HEK293 (cell line): Measurements from ENCODE around the gene NEGR1.

Experiments
- CTCF ChIA-PET: fragments of 350-600 bp; formaldehyde crosslinking; extraction: SDS; loops from one replicate; lab custom pipeline; 2021; ENCODE audit warnings: antibody characterized with exemption; lab: Yijun Ruan, JAX
- POLR2A ChIA-PET: fragments of 300-600 bp; formaldehyde crosslinking; extraction: SDS; loops from one replicate; lab custom pipeline; 2020; ENCODE audit warnings: antibody characterized with exemption, inconsistent platforms; lab: Yijun Ruan, JAX
- H3K27ac ChIP-seq: fragments of 200-500 bp; sonication (Bioruptor generic); 2 replicates; pipeline ENCODE4 v1.5.1; 2014; ENCODE audit warnings: low read depth, low read length, control low read depth, inconsistent platforms; ENCODE audit errors: extremely low read depth
- H3K36me3 ChIP-seq, 2 experiments: fragments of 200-500 bp in 1 of 2; sonication (Bioruptor generic) in 1 of 2; 1 replicate in 1 of 2; 2 replicates in 1 of 2; pipeline ENCODE4 v1.5.1; 2014 to 2017; ENCODE audit warnings: inconsistent platforms in 2 of 2, low read length in 2 of 2; ENCODE audit not compliant: control insufficient read depth in 2 of 2, insufficient read depth in 1 of 2
- H3K4me1 ChIP-seq: fragments of 200-500 bp; sonication (Bioruptor generic); 2 replicates; pipeline ENCODE4 v1.5.1; 2014; ENCODE audit warnings: mild to moderate bottlenecking, low read length, inconsistent platforms; ENCODE audit not compliant: control insufficient read depth, insufficient read depth
- H3K4me3 ChIP-seq: 2 replicates; pipeline ENCODE4 v1.5.1; 2011; ENCODE audit warnings: low read depth, mild to moderate bottlenecking, control low read depth, low read length, moderate library complexity
- H3K9me3 ChIP-seq: fragments of 200-500 bp; sonication (Bioruptor generic); 2 replicates; pipeline ENCODE4 v1.5.1; 2014; ENCODE audit warnings: low read depth, low read length, inconsistent platforms; ENCODE audit not compliant: control insufficient read depth, insufficient read depth
- FEZF1 ChIP-seq: fragments of 450-650 bp; formaldehyde crosslinking; IDR thresholded peaks from 2 replicates; pipeline ENCODE4 v1.5.1; 2016; ENCODE audit warnings: missing biosample characterization, missing genetic modification characterization
- MZF1 ChIP-seq: fragments of 450-650 bp; formaldehyde crosslinking; IDR thresholded peaks from 2 replicates; pipeline ENCODE4 v1.5.1; 2017; ENCODE audit warnings: missing biosample characterization, missing genetic modification characterization, borderline replicate concordance
- PRDM1 ChIP-seq: fragments of 450-650 bp; formaldehyde crosslinking; IDR thresholded peaks from 2 replicates; pipeline ENCODE4; 2016; ENCODE audit warnings: missing biosample characterization, missing genetic modification characterization
- SP2 ChIP-seq: fragments of 450-650 bp; formaldehyde crosslinking; IDR thresholded peaks from 2 replicates; pipeline ENCODE4 v1.5.1; 2016; ENCODE audit warnings: missing biosample characterization, missing genetic modification characterization
- ZFHX2 ChIP-seq: fragments of 450-650 bp; formaldehyde crosslinking; conservative IDR thresholded peaks from 2 replicates; pipeline ENCODE4 v1.5.1; 2016; ENCODE audit warnings: missing biosample characterization, missing genetic modification characterization
- ZNF138 ChIP-seq: fragments of 450-650 bp; formaldehyde crosslinking; IDR thresholded peaks from 2 replicates; pipeline ENCODE4 v1.5.1; 2016; ENCODE audit warnings: missing biosample characterization, missing genetic modification characterization, borderline replicate concordance
- ZNF155 ChIP-seq: fragments of 450-650 bp; formaldehyde crosslinking; IDR thresholded peaks from 2 replicates; pipeline ENCODE4 v1.5.1; 2016; ENCODE audit warnings: missing biosample characterization, missing genetic modification characterization
- ZNF16 ChIP-seq: fragments of 450-650 bp; formaldehyde crosslinking; IDR thresholded peaks from 2 replicates; pipeline ENCODE4 v1.5.1; 2016; ENCODE audit warnings: low read depth, missing biosample characterization, missing genetic modification characterization
- ZNF266 ChIP-seq: fragments of 450-650 bp; formaldehyde crosslinking; IDR thresholded peaks from 2 replicates; pipeline ENCODE4 v1.5.1; 2016; ENCODE audit warnings: missing biosample characterization, missing genetic modification characterization, low read depth
- ZNF292 ChIP-seq: fragments of 450-650 bp; formaldehyde crosslinking; IDR thresholded peaks from 2 replicates; pipeline ENCODE4 v1.5.1; 2016; ENCODE audit warnings: low read depth, missing biosample characterization, missing genetic modification characterization, borderline replicate concordance
- ZNF311 ChIP-seq: fragments of 450-650 bp; formaldehyde crosslinking; IDR thresholded peaks from 2 replicates; pipeline ENCODE4 v1.5.1; 2017; ENCODE audit warnings: missing biosample characterization, missing genetic modification characterization, borderline replicate concordance
- ZNF473 ChIP-seq: fragments of 450-650 bp; formaldehyde crosslinking; IDR thresholded peaks from 2 replicates; pipeline ENCODE4 v1.5.1; 2017; ENCODE audit warnings: missing biosample characterization, missing genetic modification characterization
- ZNF560 ChIP-seq: fragments of 450-650 bp; formaldehyde crosslinking; IDR thresholded peaks from 2 replicates; pipeline ENCODE4 v1.5.1; 2017; ENCODE audit warnings: missing biosample characterization, missing genetic modification characterization, borderline replicate concordance
- ZNF600 ChIP-seq: fragments of 450-650 bp; formaldehyde crosslinking; IDR thresholded peaks from 2 replicates; pipeline ENCODE4 v1.5.1; 2016; ENCODE audit warnings: missing biosample characterization, missing genetic modification characterization
- ZNF660 ChIP-seq: fragments of 450-650 bp; IDR thresholded peaks from 2 replicates; pipeline ENCODE4 v1.5.1; 2018; ENCODE audit warnings: missing biosample characterization, mild to moderate bottlenecking, missing genetic modification characterization
- ZNF670 ChIP-seq: fragments of 450-650 bp; formaldehyde crosslinking; IDR thresholded peaks from 2 replicates; pipeline ENCODE4 v1.5.1; 2016; ENCODE audit warnings: missing biosample characterization, missing genetic modification characterization, low read depth
- ZNF837 ChIP-seq: fragments of 450-650 bp; formaldehyde crosslinking; IDR thresholded peaks from 2 replicates; pipeline ENCODE4 v1.5.1; 2016; ENCODE audit warnings: missing biosample characterization, missing genetic modification characterization
- TF ChIP-seq, protein P1 (sequence below): fragments of 450-650 bp; IDR thresholded peaks from 2 replicates; pipeline ENCODE4 v1.5.1; 2018; ENCODE audit warnings: missing biosample characterization, missing genetic modification characterization
- TF ChIP-seq, protein P2 (sequence below): fragments of 450-650 bp; formaldehyde crosslinking; IDR thresholded peaks from 2 replicates; pipeline ENCODE4 v1.5.1; 2016; ENCODE audit warnings: missing biosample characterization, missing genetic modification characterization, low read depth
- TF ChIP-seq, protein P3 (sequence below): fragments of 450-650 bp; formaldehyde crosslinking; IDR thresholded peaks from 2 replicates; pipeline ENCODE4 v1.5.1; 2016; ENCODE audit warnings: missing biosample characterization, missing genetic modification characterization
- TF ChIP-seq, protein P4 (sequence below): fragments of 450-650 bp; formaldehyde crosslinking; IDR thresholded peaks from 2 replicates; pipeline ENCODE4 v1.5.1; 2016; ENCODE audit warnings: missing biosample characterization, missing genetic modification characterization
- TF ChIP-seq, protein P5 (sequence below): fragments of 450-650 bp; formaldehyde crosslinking; IDR thresholded peaks from 2 replicates; pipeline ENCODE4 v1.5.1; 2016; ENCODE audit warnings: missing biosample characterization, missing genetic modification characterization, borderline replicate concordance

The NEGR1 gene

DNA sequence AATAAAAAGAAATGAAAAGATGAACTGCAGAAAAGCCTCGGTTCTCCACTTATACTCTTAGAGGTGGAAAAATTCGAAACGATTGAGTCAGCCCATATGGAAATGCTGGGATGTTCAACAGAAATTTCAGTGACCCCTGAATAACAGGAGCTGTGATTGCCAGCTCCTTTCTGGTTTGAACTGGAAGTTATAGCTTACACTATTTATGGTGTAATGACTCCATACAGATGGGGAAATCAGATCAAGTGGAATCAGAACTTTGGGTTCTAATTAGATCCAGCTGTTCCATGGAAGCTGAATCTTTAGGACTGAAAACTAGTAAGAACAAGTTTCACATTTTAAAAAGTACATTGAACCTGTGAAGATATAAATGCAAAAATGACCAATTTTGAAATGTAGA, 632.2 kb downstream of the NEGR1 start:
- H3K36me3 ChIP-seq: no peaks in the 10 kb centered on the region
- H3K4me1 ChIP-seq: no peaks in the 10 kb centered on the region
- TF ChIP-seq ZNF560 (tag by site-specific recombination): no peak
- TF ChIP-seq ZNF155 (tag by site-specific recombination): no peak
- no peak for TF ChIP-seq ZNF670
- TF ChIP-seq, protein P1, sequence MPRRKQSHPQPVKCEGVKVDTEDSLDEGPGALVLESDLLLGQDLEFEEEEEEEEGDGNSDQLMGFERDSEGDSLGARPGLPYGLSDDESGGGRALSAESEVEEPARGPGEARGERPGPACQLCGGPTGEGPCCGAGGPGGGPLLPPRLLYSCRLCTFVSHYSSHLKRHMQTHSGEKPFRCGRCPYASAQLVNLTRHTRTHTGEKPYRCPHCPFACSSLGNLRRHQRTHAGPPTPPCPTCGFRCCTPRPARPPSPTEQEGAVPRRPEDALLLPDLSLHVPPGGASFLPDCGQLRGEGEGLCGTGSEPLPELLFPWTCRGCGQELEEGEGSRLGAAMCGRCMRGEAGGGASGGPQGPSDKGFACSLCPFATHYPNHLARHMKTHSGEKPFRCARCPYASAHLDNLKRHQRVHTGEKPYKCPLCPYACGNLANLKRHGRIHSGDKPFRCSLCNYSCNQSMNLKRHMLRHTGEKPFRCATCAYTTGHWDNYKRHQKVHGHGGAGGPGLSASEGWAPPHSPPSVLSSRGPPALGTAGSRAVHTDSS (tag by site-specific recombination): no peak
- no peak for TF ChIP-seq ZFHX2 (tag by site-specific recombination)
- no peak for TF ChIP-seq ZNF292
- TF ChIP-seq ZNF16 (tag by site-specific recombination): no peak
- TF ChIP-seq ZNF311 (tag by site-specific recombination): no peak
- TF ChIP-seq, protein P2, sequence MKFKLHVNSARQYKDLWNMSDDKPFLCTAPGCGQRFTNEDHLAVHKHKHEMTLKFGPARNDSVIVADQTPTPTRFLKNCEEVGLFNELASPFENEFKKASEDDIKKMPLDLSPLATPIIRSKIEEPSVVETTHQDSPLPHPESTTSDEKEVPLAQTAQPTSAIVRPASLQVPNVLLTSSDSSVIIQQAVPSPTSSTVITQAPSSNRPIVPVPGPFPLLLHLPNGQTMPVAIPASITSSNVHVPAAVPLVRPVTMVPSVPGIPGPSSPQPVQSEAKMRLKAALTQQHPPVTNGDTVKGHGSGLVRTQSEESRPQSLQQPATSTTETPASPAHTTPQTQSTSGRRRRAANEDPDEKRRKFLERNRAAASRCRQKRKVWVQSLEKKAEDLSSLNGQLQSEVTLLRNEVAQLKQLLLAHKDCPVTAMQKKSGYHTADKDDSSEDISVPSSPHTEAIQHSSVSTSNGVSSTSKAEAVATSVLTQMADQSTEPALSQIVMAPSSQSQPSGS (tag by site-specific recombination): no peak
- TF ChIP-seq MZF1: no peak
- no peak for TF ChIP-seq ZNF473 (tag by site-specific recombination)
- no peak for TF ChIP-seq ZNF266 (tag by site-specific recombination)
- no peak for TF ChIP-seq ZNF600 (tag by site-specific recombination)
- no peak for TF ChIP-seq PRDM1
- TF ChIP-seq, protein P3, sequence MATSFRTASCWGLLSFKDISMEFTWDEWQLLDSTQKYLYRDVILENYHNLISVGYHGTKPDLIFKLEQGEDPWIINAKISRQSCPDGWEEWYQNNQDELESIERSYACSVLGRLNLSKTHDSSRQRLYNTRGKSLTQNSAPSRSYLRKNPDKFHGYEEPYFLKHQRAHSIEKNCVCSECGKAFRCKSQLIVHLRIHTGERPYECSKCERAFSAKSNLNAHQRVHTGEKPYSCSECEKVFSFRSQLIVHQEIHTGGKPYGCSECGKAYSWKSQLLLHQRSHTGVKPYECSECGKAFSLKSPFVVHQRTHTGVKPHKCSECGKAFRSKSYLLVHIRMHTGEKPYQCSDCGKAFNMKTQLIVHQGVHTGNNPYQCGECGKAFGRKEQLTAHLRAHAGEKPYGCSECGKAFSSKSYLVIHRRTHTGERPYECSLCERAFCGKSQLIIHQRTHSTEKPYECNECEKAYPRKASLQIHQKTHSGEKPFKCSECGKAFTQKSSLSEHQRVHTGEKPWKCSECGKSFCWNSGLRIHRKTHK (tag by site-specific recombination): no peak
- TF ChIP-seq, all 188 proteins: peak for 0
- no peaks in the 10 kb centered on the region for H3K9me3 ChIP-seq
- no peak overlapping the region for H3K27ac ChIP-seq
- POLR2A ChIA-PET: no interaction called here
- CTCF ChIA-PET: no interaction called here
- H3K4me3 ChIP-seq: no peak overlapping the region

DNA sequence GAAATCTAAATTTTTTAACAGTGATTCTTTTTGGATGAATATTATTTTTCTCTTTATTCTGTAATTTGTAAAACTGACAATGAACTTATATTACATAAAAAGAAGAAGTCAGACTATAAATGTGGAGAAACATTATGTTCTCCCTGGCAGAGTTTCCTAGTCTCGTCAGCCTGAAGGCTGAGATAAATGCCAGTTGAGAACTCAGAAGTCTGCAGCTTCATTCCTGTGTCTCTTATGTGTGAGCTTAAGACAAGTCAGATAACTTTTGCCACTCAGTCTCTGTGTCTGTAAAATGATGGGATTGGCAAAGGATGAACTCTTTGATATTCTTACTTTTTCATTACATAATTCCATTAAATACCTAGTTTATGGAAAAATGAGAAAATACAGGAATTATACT, 632.7 kb downstream of the NEGR1 start:
- Histone ChIP-seq H3K4me1 (no peaks in the 10 kb centered on the region), H3K9me3 (no peaks in the 10 kb centered on the region), H3K36me3 (no peaks in the 10 kb centered on the region), H3K4me3 (no peak overlapping the region), H3K27ac (no peak overlapping the region)
- no peak for TF ChIP-seq SP2
- no peak for TF ChIP-seq ZNF138
- no peak for TF ChIP-seq ZNF660 (tag by site-specific recombination)
- TF ChIP-seq, protein P4, sequence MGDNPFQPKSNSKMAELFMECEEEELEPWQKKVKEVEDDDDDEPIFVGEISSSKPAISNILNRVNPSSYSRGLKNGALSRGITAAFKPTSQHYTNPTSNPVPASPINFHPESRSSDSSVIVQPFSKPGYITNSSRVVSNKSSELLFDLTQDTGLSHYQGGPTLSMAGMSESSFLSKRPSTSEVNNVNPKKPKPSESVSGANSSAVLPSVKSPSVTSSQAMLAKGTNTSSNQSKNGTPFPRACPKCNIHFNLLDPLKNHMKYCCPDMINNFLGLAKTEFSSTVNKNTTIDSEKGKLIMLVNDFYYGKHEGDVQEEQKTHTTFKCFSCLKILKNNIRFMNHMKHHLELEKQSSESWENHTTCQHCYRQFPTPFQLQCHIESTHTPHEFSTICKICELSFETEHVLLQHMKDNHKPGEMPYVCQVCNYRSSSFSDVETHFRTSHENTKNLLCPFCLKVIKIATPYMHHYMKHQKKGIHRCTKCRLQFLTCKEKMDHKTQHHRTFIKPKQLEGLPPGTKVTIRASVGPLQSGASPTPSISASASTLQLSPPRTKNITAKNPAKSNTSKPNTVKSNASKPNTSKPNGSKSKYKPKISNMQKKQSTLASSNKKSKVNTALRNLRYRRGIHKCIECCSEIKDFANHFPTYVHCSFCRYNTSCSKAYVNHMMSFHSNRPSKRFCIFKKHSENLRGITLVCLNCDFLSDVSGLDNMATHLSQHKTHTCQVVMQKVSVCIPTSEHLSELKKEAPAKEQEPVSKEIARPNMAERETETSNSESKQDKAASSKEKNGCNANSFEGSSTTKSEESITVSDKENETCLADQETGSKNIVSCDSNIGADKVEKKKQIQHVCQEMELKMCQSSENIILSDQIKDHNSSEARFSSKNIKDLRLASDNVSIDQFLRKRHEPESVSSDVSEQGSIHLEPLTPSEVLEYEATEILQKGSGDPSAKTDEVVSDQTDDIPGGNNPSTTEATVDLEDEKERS: no peak
- TF ChIP-seq ZNF837: no peak
- TF ChIP-seq, protein P5, sequence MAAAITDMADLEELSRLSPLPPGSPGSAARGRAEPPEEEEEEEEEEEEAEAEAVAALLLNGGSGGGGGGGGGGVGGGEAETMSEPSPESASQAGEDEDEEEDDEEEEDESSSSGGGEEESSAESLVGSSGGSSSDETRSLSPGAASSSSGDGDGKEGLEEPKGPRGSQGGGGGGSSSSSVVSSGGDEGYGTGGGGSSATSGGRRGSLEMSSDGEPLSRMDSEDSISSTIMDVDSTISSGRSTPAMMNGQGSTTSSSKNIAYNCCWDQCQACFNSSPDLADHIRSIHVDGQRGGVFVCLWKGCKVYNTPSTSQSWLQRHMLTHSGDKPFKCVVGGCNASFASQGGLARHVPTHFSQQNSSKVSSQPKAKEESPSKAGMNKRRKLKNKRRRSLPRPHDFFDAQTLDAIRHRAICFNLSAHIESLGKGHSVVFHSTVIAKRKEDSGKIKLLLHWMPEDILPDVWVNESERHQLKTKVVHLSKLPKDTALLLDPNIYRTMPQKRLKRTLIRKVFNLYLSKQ (tag by site-specific recombination): no peak
- TF ChIP-seq FEZF1: no peak
- ChIA-PET POLR2A (no interaction called here), CTCF (no interaction called here)
